GM10266 (cell line): ENCODE measurements around the gene KLHL28.

Experiments used
- DNase-seq: peaks from one replicate; pipeline ENCODE4 v3.0.0; 2012; ENCODE audit errors: extremely low spot score
- CTCF ChIP-seq: IDR thresholded peaks from 2 replicates; pipeline ENCODE4 v1.5.1; 2012; ENCODE audit warnings: mild to moderate bottlenecking, low read depth; ENCODE audit not compliant: control insufficient read depth, insufficient read depth; ENCODE audit errors: missing control alignments

Gene KLHL28

GRCh38 chr14:44968714-44969113, 7.0 kb upstream of the KLHL28 start:
- DNase-seq: no peak
- TF ChIP-seq CTCF: no peak

- TF ChIP-seq CTCF: no peak
- DNase-seq: no peak
Measured at GRCh38 chr14:44966601-44967336, 5.0 kb upstream of the KLHL28 start.

- no peak for DNase-seq
Measured at GRCh38 chr14:44963775-44964380, 2.1 kb upstream of the KLHL28 start.

GRCh38 chr14:44963044-44963528, 1.3 kb upstream of the KLHL28 start:
- no peak for DNase-seq
- no peak for TF ChIP-seq CTCF

More at GRCh38 chr14:44963775-44964380, 2.1 kb upstream of the KLHL28 start:
- no peak for TF ChIP-seq CTCF

- TF ChIP-seq CTCF: no peak
- DNase-seq: no peak
Measured at GRCh38 chr14:44962334-44963043, 742 bp upstream of the KLHL28 start.

- no peak for TF ChIP-seq CTCF
- peak; percentile 44 for DNase-seq
Measured at GRCh38 chr14:44961151-44961553, 595 bp downstream of the KLHL28 start.
